ENCODE data around the gene LGI2. TPM values are rescaled to one million over a fixed set of nuclear protein-coding genes. Genes with fewer than 3 reads are reported as not detected.
"Not testable (repeated sequence)": the region's sequence is repeated elsewhere in the genome, so short reads cannot be mapped to it uniquely, and the experiment has no call there.

The LGI2 gene
- total RNA-seq, 1 donor from 2014 or later = 2.9 TPM

DNA sequence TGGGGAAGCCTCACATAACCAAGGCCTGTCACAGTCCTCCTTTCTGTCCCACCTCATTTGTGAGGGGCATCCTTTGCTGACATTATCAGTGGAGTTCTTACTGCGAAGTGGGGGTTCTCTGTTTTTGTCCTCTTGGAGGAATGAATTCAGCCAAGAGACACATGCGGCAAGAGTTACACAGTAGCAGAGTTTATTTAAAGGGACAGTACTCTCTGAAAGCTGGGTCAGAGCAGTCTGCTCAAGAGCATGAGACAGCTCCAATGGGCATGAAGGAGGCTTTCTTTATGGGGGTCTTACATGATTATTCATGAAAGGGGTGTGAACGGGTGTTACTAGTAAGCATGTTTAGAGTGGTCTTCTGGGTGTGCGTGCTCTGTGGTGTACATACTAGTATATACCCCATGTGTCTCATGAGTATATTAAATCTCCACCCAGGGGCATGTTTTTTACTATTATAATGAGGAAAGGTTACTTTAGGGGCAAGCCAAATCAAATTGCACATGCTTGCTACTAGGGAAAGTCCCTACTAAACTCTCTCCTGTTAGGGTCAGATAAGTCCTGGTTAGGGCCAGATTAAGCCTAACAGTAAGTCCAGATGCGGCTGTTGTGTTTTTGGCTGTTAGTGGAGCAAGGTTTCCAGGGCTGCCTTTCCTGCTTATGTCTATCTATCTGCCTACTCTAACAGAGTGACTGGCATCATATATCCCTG lies 19.8 kb upstream of the LGI2 start:
- no peak for DNase-seq (ENCODE audit: low spot score)

- DNase-seq (ENCODE audit: low spot score) = no peak
Observed at GRCh38 chr4:25043548-25043947, 12.8 kb upstream of the LGI2 start.

GRCh38 chr4:25033526-25033925 lies 2.8 kb upstream of the LGI2 start:
- no peak for DNase-seq (ENCODE audit: low spot score)

DNA sequence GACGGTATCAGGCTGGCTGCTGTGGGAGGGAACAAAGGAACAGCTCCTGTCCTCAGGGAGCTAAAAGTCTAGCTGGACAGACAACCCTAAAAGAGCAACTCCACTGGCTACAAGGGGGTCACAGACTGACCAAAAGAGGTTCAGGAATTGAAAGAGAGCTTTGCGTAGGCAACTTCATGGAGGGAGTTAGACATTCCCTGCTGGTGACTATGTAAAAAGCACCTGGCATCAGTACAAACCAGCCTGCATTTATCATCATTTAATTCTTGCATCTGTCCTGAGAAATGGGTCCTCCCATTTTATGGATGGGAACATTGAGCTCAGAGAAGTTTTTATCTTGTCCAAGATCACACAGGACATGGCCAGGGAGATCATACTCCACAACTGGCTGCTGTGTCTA lies 1.4 kb upstream of the LGI2 start:
- DNase-seq (ENCODE audit: low spot score) = no peak

GRCh38 chr4:25031077-25031621 lies 403 bp upstream of the LGI2 start:
- peak; percentile 41 for DNase-seq (ENCODE audit: low spot score)

- no peak for DNase-seq (ENCODE audit: low spot score)
Observed at GRCh38 chr4:25029479-25030276, 1.1 kb downstream of the LGI2 start.

GRCh38 chr4:25028851-25029250 lies 1.9 kb downstream of the LGI2 start:
- DNase-seq (ENCODE audit: low spot score) = no peak

DNA sequence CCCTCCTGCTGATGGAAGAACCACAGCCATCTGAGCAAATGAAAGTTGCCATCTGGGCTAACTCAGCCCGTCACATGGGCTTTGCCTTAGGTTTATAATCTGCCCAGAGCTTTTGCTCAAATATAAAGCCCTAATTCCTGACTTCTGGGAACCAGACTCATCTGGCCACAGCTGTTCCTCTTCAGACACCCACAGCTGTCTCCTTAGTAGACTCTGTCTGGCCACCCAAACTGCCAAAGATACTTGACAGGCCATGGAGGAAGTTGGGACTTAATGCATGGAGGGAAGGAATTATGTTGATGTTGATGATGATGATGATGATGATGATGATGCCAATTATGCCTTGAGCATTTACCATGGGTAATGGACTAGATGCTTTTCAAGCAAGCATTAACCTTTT lies 8.0 kb downstream of the LGI2 start:
- DNase-seq (ENCODE audit: low spot score) = no peak

GRCh38 chr4:25021216-25021615 lies 9.5 kb downstream of the LGI2 start:
- DNase-seq (ENCODE audit: low spot score) = no peak

- DNase-seq (ENCODE audit: low spot score) = no peak
Observed at GRCh38 chr4:25020236-25020635, 10.5 kb downstream of the LGI2 start.

DNA sequence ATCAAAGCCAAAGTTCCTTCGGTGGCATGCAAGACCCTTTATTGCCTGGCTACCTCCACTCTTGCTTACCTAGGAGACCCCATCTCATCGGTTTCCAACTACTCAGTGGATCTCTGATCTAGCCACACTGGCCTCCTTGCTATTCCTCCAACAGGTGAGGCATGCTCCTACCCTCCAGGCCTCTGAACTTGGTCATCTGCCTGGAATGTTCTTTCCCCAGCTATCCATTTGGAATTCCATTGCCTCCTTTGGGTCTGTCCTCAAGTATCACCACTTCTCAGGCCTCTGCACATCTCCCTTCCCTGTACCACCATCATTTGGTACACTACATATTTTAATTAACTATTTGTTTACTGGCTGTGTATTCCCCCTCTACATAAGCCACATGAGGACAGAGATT lies 11.2 kb downstream of the LGI2 start:
- DNase-seq (ENCODE audit: low spot score) = no peak

DNA sequence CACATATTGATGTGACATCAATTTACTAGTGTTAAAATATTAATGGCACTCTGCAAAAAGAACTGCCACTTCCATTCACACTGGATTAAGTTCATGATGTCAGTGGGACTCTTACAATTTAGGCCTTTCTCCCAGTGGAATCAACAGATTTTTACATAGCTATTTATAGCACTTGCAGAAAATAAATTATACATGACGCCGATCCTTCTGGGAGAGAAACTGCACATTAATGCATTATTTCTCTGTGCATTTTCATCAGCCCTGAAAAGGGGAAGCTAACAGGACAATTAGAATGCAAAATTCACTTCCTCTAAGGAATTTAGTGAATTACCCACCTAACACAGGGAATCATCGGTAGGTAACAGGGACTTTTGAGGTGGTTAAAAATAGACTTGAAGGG lies 15.7 kb downstream of the LGI2 start:
- no peak for DNase-seq (ENCODE audit: low spot score)

DNA sequence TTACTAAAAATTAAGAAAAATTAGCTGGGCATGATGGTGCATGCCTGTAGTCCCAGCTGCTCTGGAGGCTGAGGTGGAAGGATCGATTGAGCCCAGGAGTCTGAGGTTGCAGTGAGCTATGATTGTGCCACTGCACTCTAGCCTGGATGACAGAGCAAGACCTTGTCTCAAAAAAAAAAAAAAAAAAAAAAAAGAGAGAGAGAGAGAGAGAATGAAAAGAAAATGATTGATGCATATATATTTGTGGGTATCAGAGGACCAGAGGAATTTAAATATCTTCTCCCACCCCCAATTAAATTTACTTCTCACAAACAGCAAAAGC lies 16.1 kb downstream of the LGI2 start:
- DNase-seq (ENCODE audit: low spot score) = not testable (repeated sequence)

DNA sequence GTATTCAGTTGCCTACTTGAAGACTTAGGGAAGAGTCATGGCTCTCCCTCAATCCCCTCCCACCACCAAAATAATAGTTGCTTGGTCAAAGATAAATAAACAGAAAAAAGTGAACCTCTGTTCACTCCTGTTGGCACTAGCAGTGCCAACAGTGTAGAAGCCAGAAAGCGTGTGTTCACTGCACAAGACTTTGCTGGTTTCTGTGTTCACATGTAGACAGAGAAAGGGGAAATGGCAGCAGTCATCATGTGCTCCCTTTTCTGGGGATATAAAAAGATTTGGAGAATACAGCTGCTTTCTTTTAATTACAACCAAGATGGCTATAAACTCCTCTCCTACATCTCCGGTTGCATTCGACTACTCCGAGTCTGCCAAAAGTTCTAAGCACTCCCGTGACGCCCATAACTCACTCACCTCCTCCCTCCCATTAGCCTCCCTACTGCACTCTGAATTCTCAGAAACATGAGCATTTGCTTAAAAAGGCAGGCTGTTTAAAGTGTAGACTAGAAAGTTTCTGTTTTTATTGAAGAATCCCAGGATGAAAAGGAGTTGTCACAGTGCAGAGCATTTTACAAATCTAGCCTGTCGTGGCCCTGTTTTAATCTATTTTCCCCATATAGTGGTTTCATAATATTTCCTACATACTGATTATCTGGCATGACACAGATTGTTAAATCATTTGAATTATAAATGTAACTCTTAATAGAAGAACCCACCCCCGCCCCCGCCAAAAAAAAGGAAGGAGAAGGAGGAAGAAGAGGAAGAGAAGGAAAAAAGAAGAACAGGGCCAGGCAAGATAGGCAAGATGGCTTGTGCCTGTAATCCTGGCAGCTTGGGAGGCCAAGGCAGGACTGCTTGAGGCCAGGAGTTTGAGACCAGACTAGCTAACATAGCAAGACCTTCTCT lies 16.7 kb downstream of the LGI2 start:
- DNase-seq (ENCODE audit: low spot score) = peak; percentile 60

GRCh38 chr4:25012655-25013054 lies 18.1 kb downstream of the LGI2 start:
- DNase-seq (ENCODE audit: low spot score) = no peak

- DNase-seq (ENCODE audit: low spot score) = no peak
Observed at GRCh38 chr4:25011135-25011866, 19.4 kb downstream of the LGI2 start.

- DNase-seq (ENCODE audit: low spot score) = no peak
Observed at GRCh38 chr4:25007598-25007997, 23.1 kb downstream of the LGI2 start.

DNA sequence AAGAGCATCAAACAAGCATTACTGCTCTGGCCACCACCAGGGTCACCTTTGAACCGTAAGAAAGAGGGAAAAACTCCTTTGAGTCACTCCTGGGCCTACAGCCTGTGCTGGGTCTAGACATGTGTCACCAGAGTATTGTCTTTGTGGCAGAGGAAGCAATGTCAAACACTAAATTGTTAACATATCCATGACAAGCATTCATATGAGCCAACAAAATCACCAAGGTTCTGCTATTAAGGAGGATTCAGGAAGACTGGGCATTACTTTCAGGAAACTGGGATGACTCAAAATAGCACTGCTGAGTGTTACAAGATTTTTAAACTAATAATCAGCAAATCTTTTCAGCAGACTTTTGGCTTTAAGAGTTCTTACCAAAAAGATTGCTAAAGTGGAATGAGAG lies 28.1 kb downstream of the LGI2 start:
- DNase-seq (ENCODE audit: low spot score) = peak; percentile 34

- no peak for DNase-seq (ENCODE audit: low spot score)
Observed at GRCh38 chr4:25001509-25001908, 29.2 kb downstream of the LGI2 start.

- peak; percentile 40 for DNase-seq (ENCODE audit: low spot score)
Observed at GRCh38 chr4:25000639-25001038, 30.1 kb downstream of the LGI2 start.

DNA sequence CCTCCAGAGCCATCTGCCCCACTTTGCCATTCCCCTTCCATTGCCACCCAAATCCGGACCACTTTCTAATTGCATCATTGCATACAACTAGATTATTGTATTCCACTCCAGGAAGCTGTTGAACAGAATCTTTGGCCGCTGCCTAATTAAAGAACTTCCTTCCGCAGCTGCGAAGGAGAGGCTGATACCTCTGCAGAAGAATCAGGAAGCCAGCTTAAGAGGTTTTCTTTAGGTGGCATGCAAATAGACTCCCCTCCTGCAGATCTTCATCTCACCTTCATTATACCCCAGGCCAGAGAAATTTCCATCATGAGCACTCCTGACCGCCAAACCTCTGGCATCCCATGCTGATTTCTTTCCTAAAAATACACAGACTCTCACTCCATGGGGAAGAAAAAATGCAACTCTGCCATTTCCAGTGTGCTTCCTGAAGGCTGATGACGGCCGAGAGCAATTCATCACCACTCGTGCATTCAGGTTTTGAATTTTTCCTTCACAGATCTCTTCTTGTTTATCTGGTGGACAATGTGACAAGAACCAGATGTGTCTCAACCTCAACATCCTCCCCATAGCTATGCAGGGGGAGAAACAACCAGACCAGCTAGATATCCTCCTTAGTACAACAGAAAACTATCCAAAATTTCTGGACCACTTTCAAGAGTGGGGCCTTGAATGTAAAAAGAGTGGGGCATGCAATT lies 31.2 kb downstream of the LGI2 start:
- peak; percentile 66 for DNase-seq (ENCODE audit: low spot score)

Data from umbilical cord (tissue), 2 donors.